MCF 10A (cell line): Measurements from ENCODE around the gene CELA1. TPM values are rescaled to one million over a fixed set of nuclear protein-coding genes. Genes with fewer than 3 reads are reported as not detected.

Experiments
- BruUV-seq: library from RNA; stranded (reverse); fragments of 400-500 nt; replicated peaks from 2 replicates; lab custom pipeline; 2021; lab: Mats Ljungman, UMichigan
- CTCF ChIA-PET: fragments of 300-600 bp; sonication (Branson Sonifier 250); formaldehyde crosslinking; extraction: SDS; loops from one replicate; lab custom pipeline; 2021; ENCODE audit warnings: antibody characterized with exemption, inconsistent platforms; lab: Yijun Ruan, JAX
- POLR2A ChIA-PET: fragments of 300-600, 350-650 bp; sonication (Branson Sonifier 250); formaldehyde crosslinking; extraction: SDS; loops from one replicate; lab custom pipeline; 2020; ENCODE audit warnings: antibody characterized with exemption, inconsistent platforms; lab: Yijun Ruan, JAX
- DNase-seq: peaks from one replicate; pipeline ENCODE4 v3.0.0-alpha.2; 2018; ENCODE audit not compliant: unreplicated experiment
- H3K27ac Mint-ChIP-seq: one replicate; pipeline ENCODE4 v1.8.0; 2022; ENCODE audit warnings: mild to moderate bottlenecking, low read depth, mixed read lengths; ENCODE audit not compliant: unreplicated experiment
- H3K27me3 Mint-ChIP-seq: one replicate; pipeline ENCODE4 v1.8.0; 2022; ENCODE audit warnings: mixed read lengths; ENCODE audit not compliant: insufficient read depth, unreplicated experiment
- H3K36me3 Mint-ChIP-seq: one replicate; pipeline ENCODE4 v1.8.0; 2022; ENCODE audit warnings: mild to moderate bottlenecking, moderate library complexity, mixed read lengths; ENCODE audit not compliant: insufficient read depth, unreplicated experiment
- H3K4me1 Mint-ChIP-seq: one replicate; pipeline ENCODE4 v1.8.0; 2022; ENCODE audit warnings: mixed read lengths; ENCODE audit not compliant: insufficient read depth, unreplicated experiment
- H3K4me3 Mint-ChIP-seq: one replicate; pipeline ENCODE4 v1.8.0; 2022; ENCODE audit warnings: mild to moderate bottlenecking, moderate library complexity, mixed read lengths; ENCODE audit not compliant: unreplicated experiment
- H3K9me3 Mint-ChIP-seq: one replicate; pipeline ENCODE4 v1.8.0; 2022; ENCODE audit warnings: mixed read lengths; ENCODE audit not compliant: unreplicated experiment
- intact Hi-C: fragments of 100-400 bp; cut with micrococcal nuclease; formaldehyde crosslinking; loops from 2 replicates; pipeline ENCODE4 v1.14.1; 2022
- total RNA-seq: library from RNA; stranded (reverse); gene quantifications from 2 replicates; pipeline ENCODE4 v1.2.3, GENCODE V29; 2022
- TF ChIP-seq, protein P1 (sequence below): fragments of 200-600 bp; IDR thresholded peaks from one replicate; pipeline ENCODE4 v1.8.0; 2022; ENCODE audit warnings: antibody characterized with exemption, mild to moderate bottlenecking; ENCODE audit not compliant: unreplicated experiment

The CELA1 gene
- total RNA-seq, 1 experiment from 2014 or later, result not detected

DNA sequence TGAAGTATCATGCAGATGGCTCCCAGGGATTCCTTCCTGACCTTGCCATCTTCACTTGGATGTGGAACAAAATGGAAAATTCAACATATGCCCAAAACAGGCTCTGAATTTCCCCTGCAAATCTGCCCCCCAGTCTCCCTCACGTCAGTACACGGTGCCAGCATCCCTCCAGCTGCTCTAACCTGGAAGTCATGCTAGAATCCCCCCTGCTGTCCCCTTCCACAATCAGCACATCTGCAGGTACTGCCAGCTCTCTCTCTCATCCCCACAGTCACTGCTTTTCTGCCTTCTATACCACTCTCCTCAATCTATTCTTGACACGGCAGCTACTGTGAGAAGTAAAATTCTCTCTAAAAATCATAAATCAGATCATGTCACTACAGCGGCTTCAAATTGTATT lies 23.1 kb upstream of the CELA1 start:
- ChIA-PET CTCF (interaction anchor here (0.9 kb wide), 1 partner anchor 16 kb away, joined by 4 read pairs; no protein-coding TSS in a partner anchor), POLR2A (interaction anchor here (1.2 kb wide), 1 partner anchor 14 kb away, joined by 4 read pairs; no protein-coding TSS in a partner anchor)
- no peak overlapping the region for H3K4me3 Mint-ChIP-seq
- peak overlapping the region; percentile 8 for H3K27ac Mint-ChIP-seq
- peaks cover 11% of the 10 kb centered on the region for H3K36me3 Mint-ChIP-seq
- H3K9me3 Mint-ChIP-seq, result no peaks in the 10 kb centered on the region
- TF ChIP-seq, protein P1, sequence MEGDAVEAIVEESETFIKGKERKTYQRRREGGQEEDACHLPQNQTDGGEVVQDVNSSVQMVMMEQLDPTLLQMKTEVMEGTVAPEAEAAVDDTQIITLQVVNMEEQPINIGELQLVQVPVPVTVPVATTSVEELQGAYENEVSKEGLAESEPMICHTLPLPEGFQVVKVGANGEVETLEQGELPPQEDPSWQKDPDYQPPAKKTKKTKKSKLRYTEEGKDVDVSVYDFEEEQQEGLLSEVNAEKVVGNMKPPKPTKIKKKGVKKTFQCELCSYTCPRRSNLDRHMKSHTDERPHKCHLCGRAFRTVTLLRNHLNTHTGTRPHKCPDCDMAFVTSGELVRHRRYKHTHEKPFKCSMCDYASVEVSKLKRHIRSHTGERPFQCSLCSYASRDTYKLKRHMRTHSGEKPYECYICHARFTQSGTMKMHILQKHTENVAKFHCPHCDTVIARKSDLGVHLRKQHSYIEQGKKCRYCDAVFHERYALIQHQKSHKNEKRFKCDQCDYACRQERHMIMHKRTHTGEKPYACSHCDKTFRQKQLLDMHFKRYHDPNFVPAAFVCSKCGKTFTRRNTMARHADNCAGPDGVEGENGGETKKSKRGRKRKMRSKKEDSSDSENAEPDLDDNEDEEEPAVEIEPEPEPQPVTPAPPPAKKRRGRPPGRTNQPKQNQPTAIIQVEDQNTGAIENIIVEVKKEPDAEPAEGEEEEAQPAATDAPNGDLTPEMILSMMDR, result no peak
- H3K4me1 Mint-ChIP-seq, result peaks cover 21% of the 10 kb centered on the region
- no TSS peak for BruUV-seq
- H3K27me3 Mint-ChIP-seq, result no peaks in the 10 kb centered on the region
- no peak for DNase-seq
- intact Hi-C loops, result no loop called here

DNA sequence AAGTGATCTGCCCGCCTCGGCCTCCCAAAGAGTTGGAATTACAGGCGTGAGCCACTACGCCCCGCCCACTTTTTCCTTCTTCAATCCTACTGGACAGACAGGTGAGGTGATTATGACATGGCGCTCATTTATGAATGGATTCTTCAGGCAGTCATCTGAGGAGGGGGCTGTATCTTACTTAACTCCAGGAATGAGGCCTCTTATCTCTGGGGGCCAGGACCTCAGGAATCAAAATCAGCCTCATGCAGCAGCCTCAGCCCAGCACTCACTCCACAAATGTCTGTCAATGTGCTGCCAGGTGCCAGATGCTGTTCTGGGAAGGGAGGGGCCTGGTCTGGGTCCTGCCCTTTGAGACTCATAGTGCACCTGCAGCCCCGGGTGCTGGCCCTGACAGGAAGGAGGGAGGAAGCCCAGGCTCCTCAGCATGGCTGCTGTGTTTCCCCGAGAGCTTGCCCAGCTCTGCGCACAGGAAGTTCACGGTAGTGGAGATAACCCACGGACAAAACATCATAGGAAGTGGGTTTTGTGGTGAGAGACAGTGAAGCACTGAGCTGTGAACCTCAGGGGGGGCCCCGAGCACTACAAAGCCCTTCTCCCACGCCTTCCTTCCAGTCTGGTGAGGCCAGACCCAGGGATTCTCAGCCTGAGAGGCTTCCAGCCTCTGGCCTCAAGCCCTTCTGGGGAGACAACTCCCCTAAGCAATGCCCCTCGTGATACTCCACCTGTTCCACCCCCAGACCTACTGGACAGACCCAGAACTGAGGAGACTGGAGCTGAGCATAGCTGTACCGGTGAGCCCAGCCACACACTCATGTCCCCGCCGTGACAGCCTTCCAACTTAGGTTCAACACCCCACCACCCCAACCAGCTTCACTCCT lies 22.4 kb upstream of the CELA1 start:
- H3K4me1 Mint-ChIP-seq, result peaks cover 21% of the 10 kb centered on the region
- no peaks in the 10 kb centered on the region for H3K27me3 Mint-ChIP-seq
- H3K36me3 Mint-ChIP-seq, result peaks cover 9% of the 10 kb centered on the region
- POLR2A ChIA-PET, result interaction anchor here (1.2 kb wide), 1 partner anchor 15 kb away, joined by 4 read pairs; no protein-coding TSS in a partner anchor
- TF ChIP-seq, protein P1, result no peak
- no TSS peak for BruUV-seq
- intact Hi-C loops, result no loop called here
- peak overlapping the region; percentile 8 for H3K27ac Mint-ChIP-seq
- no peaks in the 10 kb centered on the region for H3K9me3 Mint-ChIP-seq
- DNase-seq, result no peak
- H3K4me3 Mint-ChIP-seq, result no peak overlapping the region
- CTCF ChIA-PET, result no interaction called here

DNA sequence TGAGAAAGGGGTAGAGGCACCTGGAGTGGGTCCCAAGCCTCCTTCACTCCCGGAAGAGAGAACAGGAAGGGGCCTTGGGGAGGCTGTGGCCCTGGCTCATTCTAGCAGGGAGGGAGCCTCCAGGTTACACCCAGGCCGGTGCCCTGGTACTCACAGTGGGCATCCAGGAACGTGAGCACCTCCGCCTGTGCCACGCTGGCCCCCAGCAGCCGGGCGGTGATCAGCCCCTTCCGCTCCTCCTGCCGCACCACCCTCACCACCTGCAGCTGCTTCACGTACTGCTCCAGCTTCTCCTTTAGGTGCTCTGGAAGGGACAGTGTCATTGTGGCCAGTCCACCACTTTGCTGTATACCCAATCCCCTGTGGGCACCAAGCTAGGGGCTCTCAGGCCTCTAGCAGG lies 18.8 kb upstream of the CELA1 start:
- no TSS peak for BruUV-seq
- Mint-ChIP-seq H3K27ac (no peak overlapping the region), H3K27me3 (no peaks in the 10 kb centered on the region)

DNA sequence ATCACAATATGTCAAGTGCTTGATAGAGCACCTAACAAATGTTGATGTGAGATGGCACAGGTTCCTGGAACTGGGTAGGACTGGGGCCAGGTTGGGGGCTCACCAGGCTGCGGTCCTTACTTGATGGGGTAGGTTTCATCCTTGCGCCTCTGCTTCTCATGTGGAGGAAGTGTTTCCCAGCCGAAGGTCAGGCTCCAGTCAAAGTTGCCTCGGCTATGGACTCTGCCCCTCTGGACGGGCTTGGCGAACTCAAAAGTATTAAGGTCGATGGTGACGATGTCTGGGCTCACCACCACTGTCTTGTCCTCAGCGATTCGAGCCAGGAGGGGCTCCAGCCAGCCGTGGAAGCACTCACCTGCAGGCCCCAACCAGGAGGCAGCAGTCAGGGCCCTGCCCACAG lies 17.5 kb upstream of the CELA1 start:
- ChIA-PET POLR2A (no interaction called here), CTCF (no interaction called here)
- no TSS peak for BruUV-seq
- intact Hi-C loops, result no loop called here
- Mint-ChIP-seq H3K4me3 (no peak overlapping the region), H3K36me3 (peaks cover 9% of the 10 kb centered on the region), H3K4me1 (no peaks in the 10 kb centered on the region), H3K27me3 (no peaks in the 10 kb centered on the region), H3K9me3 (no peaks in the 10 kb centered on the region), H3K27ac (no peak overlapping the region)
- TF ChIP-seq, protein P1, result no peak
- DNase-seq, result no peak

More for the DNA sequence above, 18.8 kb upstream of the CELA1 start:
- Mint-ChIP-seq H3K4me1 (peaks cover 7% of the 10 kb centered on the region), H3K4me3 (no peak overlapping the region), H3K36me3 (peaks cover 9% of the 10 kb centered on the region), H3K9me3 (no peaks in the 10 kb centered on the region)
- ChIA-PET CTCF (interaction anchor here (1.0 to 1.8 kb wide), 2 partner anchors 56 to 511 kb away, joined by 3 to 4 read pairs; no protein-coding TSS in a partner anchor), POLR2A (no interaction called here)
- intact Hi-C loops, result no loop called here
- DNase-seq, result no peak
- TF ChIP-seq, protein P1, result no peak
